HEK293 (cell line): ENCODE measurements around the gene ERFE.

Experiments
- CTCF ChIA-PET: fragments of 350-600 bp; formaldehyde crosslinking; extraction: SDS; loops from one replicate; lab custom pipeline; 2021; ENCODE audit warnings: antibody characterized with exemption; lab: Yijun Ruan, JAX
- POLR2A ChIA-PET: fragments of 300-600 bp; formaldehyde crosslinking; extraction: SDS; loops from one replicate; lab custom pipeline; 2020; ENCODE audit warnings: antibody characterized with exemption, inconsistent platforms; lab: Yijun Ruan, JAX
- H3K27ac ChIP-seq: fragments of 200-500 bp; sonication (Bioruptor generic); 2 replicates; pipeline ENCODE4 v1.5.1; 2014; ENCODE audit warnings: low read depth, low read length, control low read depth, inconsistent platforms; ENCODE audit errors: extremely low read depth
- H3K36me3 ChIP-seq, 2 experiments: fragments of 200-500 bp in 1 of 2; sonication (Bioruptor generic) in 1 of 2; 1 replicate in 1 of 2; 2 replicates in 1 of 2; pipeline ENCODE4 v1.5.1; 2014 to 2017; ENCODE audit warnings: inconsistent platforms in 2 of 2, low read length in 2 of 2; ENCODE audit not compliant: control insufficient read depth in 2 of 2, insufficient read depth in 1 of 2
- H3K4me1 ChIP-seq: fragments of 200-500 bp; sonication (Bioruptor generic); 2 replicates; pipeline ENCODE4 v1.5.1; 2014; ENCODE audit warnings: mild to moderate bottlenecking, low read length, inconsistent platforms; ENCODE audit not compliant: control insufficient read depth, insufficient read depth
- H3K4me3 ChIP-seq: 2 replicates; pipeline ENCODE4 v1.5.1; 2011; ENCODE audit warnings: low read depth, mild to moderate bottlenecking, control low read depth, low read length, moderate library complexity
- H3K9me3 ChIP-seq: fragments of 200-500 bp; sonication (Bioruptor generic); 2 replicates; pipeline ENCODE4 v1.5.1; 2014; ENCODE audit warnings: low read depth, low read length, inconsistent platforms; ENCODE audit not compliant: control insufficient read depth, insufficient read depth
- BCL6B ChIP-seq: fragments of 450-650 bp; formaldehyde crosslinking; IDR thresholded peaks from 2 replicates; pipeline ENCODE4 v1.5.1; 2017; ENCODE audit warnings: missing biosample characterization, missing genetic modification characterization
- GFI1B ChIP-seq: fragments of 450-650 bp; formaldehyde crosslinking; IDR thresholded peaks from 2 replicates; pipeline ENCODE4 v1.5.1; 2016; ENCODE audit warnings: missing biosample characterization, missing genetic modification characterization
- KLF1 ChIP-seq: fragments of 450-650 bp; formaldehyde crosslinking; IDR thresholded peaks from 2 replicates; pipeline ENCODE4 v1.5.1; 2016; ENCODE audit warnings: missing biosample characterization, missing genetic modification characterization
- REST ChIP-seq: fragments of 450-650 bp; formaldehyde crosslinking; IDR thresholded peaks from 2 replicates; pipeline ENCODE4 v1.5.1; 2016; ENCODE audit warnings: missing biosample characterization, missing genetic modification characterization
- SCRT2 ChIP-seq: fragments of 450-650 bp; formaldehyde crosslinking; IDR thresholded peaks from 2 replicates; pipeline ENCODE4 v1.5.1; 2016; ENCODE audit warnings: missing biosample characterization, missing genetic modification characterization
- ZNF138 ChIP-seq: fragments of 450-650 bp; formaldehyde crosslinking; IDR thresholded peaks from 2 replicates; pipeline ENCODE4 v1.5.1; 2016; ENCODE audit warnings: missing biosample characterization, missing genetic modification characterization, borderline replicate concordance
- ZNF19 ChIP-seq: fragments of 450-650 bp; formaldehyde crosslinking; IDR thresholded peaks from 2 replicates; pipeline ENCODE4; 2016; ENCODE audit warnings: missing biosample characterization, missing genetic modification characterization, low read depth
- ZNF23 ChIP-seq: fragments of 450-650 bp; formaldehyde crosslinking; IDR thresholded peaks from 2 replicates; pipeline ENCODE4 v1.5.1; 2016; ENCODE audit warnings: missing biosample characterization, missing genetic modification characterization, borderline replicate concordance
- ZNF677 ChIP-seq: fragments of 450-650 bp; IDR thresholded peaks from 2 replicates; pipeline ENCODE4 v1.5.0; 2018; ENCODE audit warnings: missing biosample characterization, mild to moderate bottlenecking, missing genetic modification characterization, moderate library complexity
- ZSCAN30 ChIP-seq: fragments of 450-650 bp; IDR thresholded peaks from 2 replicates; pipeline ENCODE4 v1.5.1; 2018; ENCODE audit warnings: missing biosample characterization, mild to moderate bottlenecking, missing genetic modification characterization, moderate library complexity
- ZXDB ChIP-seq: fragments of 450-650 bp; formaldehyde crosslinking; IDR thresholded peaks from 2 replicates; pipeline ENCODE4 v1.5.1; 2016; ENCODE audit warnings: missing biosample characterization, missing genetic modification characterization
- TF ChIP-seq, protein P1 (sequence below): fragments of 450-650 bp; formaldehyde crosslinking; IDR thresholded peaks from 2 replicates; pipeline ENCODE4 v1.5.1; 2016; ENCODE audit warnings: missing biosample characterization, missing genetic modification characterization, borderline replicate concordance
- TF ChIP-seq, protein P2 (sequence below): fragments of 450-650 bp; formaldehyde crosslinking; IDR thresholded peaks from 2 replicates; pipeline ENCODE4 v1.5.1; 2016; ENCODE audit warnings: missing biosample characterization, missing genetic modification characterization
- TF ChIP-seq, protein P3 (sequence below): fragments of 450-650 bp; formaldehyde crosslinking; IDR thresholded peaks from 2 replicates; pipeline ENCODE4 v1.5.1; 2016; ENCODE audit warnings: missing biosample characterization, missing genetic modification characterization
- TF ChIP-seq, protein P4 (sequence below): fragments of 450-650 bp; formaldehyde crosslinking; IDR thresholded peaks from 2 replicates; pipeline ENCODE4 v1.5.1; 2016; ENCODE audit warnings: missing biosample characterization, missing genetic modification characterization
- TF ChIP-seq, protein P5 (sequence below): fragments of 450-650 bp; formaldehyde crosslinking; IDR thresholded peaks from 2 replicates; pipeline ENCODE4 v1.5.1; 2016; ENCODE audit warnings: missing biosample characterization, missing genetic modification characterization

ERFE gene

GRCh38 chr2:238150686-238151085, 8.1 kb upstream of the ERFE start (continued):
- TF ChIP-seq, protein P1, sequence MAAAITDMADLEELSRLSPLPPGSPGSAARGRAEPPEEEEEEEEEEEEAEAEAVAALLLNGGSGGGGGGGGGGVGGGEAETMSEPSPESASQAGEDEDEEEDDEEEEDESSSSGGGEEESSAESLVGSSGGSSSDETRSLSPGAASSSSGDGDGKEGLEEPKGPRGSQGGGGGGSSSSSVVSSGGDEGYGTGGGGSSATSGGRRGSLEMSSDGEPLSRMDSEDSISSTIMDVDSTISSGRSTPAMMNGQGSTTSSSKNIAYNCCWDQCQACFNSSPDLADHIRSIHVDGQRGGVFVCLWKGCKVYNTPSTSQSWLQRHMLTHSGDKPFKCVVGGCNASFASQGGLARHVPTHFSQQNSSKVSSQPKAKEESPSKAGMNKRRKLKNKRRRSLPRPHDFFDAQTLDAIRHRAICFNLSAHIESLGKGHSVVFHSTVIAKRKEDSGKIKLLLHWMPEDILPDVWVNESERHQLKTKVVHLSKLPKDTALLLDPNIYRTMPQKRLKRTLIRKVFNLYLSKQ = no peak
- no peak for TF ChIP-seq ZXDB (tag by site-specific recombination)
- TF ChIP-seq ZNF138 (tag by site-specific recombination) = no peak
- TF ChIP-seq SCRT2 (tag by site-specific recombination) = no peak
- TF ChIP-seq, protein P2, sequence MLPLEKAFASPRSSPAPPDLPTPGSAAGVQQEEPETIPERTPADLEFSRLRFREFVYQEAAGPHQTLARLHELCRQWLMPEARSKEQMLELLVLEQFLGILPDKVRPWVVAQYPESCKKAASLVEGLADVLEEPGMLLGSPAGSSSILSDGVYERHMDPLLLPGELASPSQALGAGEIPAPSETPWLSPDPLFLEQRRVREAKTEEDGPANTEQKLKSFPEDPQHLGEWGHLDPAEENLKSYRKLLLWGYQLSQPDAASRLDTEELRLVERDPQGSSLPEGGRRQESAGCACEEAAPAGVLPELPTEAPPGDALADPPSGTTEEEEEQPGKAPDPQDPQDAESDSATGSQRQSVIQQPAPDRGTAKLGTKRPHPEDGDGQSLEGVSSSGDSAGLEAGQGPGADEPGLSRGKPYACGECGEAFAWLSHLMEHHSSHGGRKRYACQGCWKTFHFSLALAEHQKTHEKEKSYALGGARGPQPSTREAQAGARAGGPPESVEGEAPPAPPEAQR (tag by site-specific recombination) = no peak

- no peak overlapping the region for H3K27ac ChIP-seq
- ChIA-PET CTCF (interaction anchor here (0.7 kb wide), 1 partner anchor 45 kb away, joined by 3 read pairs; no protein-coding TSS in a partner anchor), POLR2A (no interaction called here)
- TF ChIP-seq ZNF23 (tag by site-specific recombination) (no peak), ZNF19 (tag by site-specific recombination) (no peak), ZSCAN30 (tag by site-specific recombination) (no peak), GFI1B (tag by site-specific recombination) (no peak), REST (no peak)
- no peak overlapping the region for H3K4me3 ChIP-seq
- no peaks in the 10 kb centered on the region for H3K4me1 ChIP-seq
- no peaks in the 10 kb centered on the region for H3K36me3 ChIP-seq
- no peaks in the 10 kb centered on the region for H3K9me3 ChIP-seq
Observed at GRCh38 chr2:238151205-238151604, 7.6 kb upstream of the ERFE start.

GRCh38 chr2:238151628-238152235, 7.0 kb upstream of the ERFE start:
- ChIA-PET CTCF (interaction anchor here (0.7 kb wide), 1 partner anchor 45 kb away, joined by 3 read pairs; no protein-coding TSS in a partner anchor), POLR2A (no interaction called here)
- H3K36me3 ChIP-seq = no peaks in the 10 kb centered on the region
- no peaks in the 10 kb centered on the region for H3K4me1 ChIP-seq
- H3K4me3 ChIP-seq = no peak overlapping the region
- TF ChIP-seq ZNF677 (no peak), BCL6B (tag by site-specific recombination) (no peak), KLF1 (tag by site-specific recombination) (0 out of 2 replicates have a peak, but pooled peaks have one; percentile 13)
- TF ChIP-seq, protein P3, sequence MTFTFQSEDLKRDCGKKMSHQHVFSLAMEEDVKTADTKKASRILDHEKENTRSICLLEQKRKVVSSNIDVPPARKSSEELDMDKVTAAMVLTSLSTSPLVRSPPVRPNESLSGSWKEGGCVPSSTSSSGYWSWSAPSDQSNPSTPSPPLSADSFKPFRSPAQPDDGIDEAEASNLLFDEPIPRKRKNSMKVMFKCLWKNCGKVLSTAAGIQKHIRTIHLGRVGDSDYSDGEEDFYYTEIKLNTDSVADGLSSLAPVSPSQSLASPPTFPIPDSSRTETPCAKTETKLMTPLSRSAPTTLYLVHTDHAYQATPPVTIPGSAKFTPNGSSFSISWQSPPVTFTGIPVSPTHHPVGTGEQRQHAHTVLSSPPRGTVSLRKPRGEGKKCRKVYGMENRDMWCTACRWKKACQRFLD = no peak
- TF ChIP-seq, protein P4, sequence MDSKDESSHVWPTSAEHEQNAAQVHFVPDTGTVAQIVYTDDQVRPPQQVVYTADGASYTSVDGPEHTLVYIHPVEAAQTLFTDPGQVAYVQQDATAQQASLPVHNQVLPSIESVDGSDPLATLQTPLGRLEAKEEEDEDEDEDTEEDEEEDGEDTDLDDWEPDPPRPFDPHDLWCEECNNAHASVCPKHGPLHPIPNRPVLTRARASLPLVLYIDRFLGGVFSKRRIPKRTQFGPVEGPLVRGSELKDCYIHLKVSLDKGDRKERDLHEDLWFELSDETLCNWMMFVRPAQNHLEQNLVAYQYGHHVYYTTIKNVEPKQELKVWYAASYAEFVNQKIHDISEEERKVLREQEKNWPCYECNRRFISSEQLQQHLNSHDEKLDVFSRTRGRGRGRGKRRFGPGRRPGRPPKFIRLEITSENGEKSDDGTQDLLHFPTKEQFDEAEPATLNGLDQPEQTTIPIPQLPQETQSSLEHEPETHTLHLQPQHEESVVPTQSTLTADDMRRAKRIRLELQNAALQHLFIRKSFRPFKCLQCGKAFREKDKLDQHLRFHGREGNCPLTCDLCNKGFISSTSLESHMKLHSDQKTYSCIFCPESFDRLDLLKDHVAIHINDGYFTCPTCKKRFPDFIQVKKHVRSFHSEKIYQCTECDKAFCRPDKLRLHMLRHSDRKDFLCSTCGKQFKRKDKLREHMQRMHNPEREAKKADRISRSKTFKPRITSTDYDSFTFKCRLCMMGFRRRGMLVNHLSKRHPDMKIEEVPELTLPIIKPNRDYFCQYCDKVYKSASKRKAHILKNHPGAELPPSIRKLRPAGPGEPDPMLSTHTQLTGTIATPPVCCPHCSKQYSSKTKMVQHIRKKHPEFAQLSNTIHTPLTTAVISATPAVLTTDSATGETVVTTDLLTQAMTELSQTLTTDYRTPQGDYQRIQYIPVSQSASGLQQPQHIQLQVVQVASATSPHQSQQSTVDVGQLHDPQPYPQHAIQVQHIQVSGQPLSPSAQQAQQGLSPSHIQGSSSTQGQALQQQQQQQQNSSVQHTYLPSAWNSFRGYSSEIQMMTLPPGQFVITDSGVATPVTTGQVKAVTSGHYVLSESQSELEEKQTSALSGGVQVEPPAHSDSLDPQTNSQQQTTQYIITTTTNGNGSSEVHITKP = peak; percentile 59
- TF ChIP-seq, protein P5, sequence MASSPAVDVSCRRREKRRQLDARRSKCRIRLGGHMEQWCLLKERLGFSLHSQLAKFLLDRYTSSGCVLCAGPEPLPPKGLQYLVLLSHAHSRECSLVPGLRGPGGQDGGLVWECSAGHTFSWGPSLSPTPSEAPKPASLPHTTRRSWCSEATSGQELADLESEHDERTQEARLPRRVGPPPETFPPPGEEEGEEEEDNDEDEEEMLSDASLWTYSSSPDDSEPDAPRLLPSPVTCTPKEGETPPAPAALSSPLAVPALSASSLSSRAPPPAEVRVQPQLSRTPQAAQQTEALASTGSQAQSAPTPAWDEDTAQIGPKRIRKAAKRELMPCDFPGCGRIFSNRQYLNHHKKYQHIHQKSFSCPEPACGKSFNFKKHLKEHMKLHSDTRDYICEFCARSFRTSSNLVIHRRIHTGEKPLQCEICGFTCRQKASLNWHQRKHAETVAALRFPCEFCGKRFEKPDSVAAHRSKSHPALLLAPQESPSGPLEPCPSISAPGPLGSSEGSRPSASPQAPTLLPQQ (tag by site-specific recombination) = no peak
- no peak overlapping the region for H3K27ac ChIP-seq
- no peaks in the 10 kb centered on the region for H3K9me3 ChIP-seq
